Activated CD8-positive, alpha-beta T cell treated with anti-CD3 and anti-CD28 coated beads for 36 hours (primary cell): Measurements from ENCODE around the gene KCNIP4. TPM values are rescaled to one million over a fixed set of nuclear protein-coding genes. Genes with fewer than 3 reads are reported as not detected.

Experiments
- ATAC-seq: fragments of 200-7000 bp; cut with Tn5 transposase; one replicate; pipeline ENCODE4 v1.10.0; 2021; ENCODE audit warnings: mild to moderate bottlenecking, moderate library complexity
- CTCF ChIA-PET: fragments of 350-600 bp; sonication (Branson Sonifier 250); formaldehyde crosslinking; loops from one replicate; lab custom pipeline; 2021; ENCODE audit warnings: antibody characterized with exemption; lab: Charles Lee
- POLR2A ChIA-PET: fragments of 350-600 bp; sonication (Branson Sonifier 250); formaldehyde crosslinking; loops from one replicate; lab custom pipeline; 2021; ENCODE audit warnings: antibody characterized with exemption; lab: Charles Lee
- DNase-seq: peaks from one replicate; pipeline ENCODE4 v3.0.0-alpha.2; 2020
- H3K27ac Mint-ChIP-seq: one replicate; pipeline ENCODE4 v1.8.0; 2021; ENCODE audit warnings: mild to moderate bottlenecking, mixed read lengths
- H3K27me3 Mint-ChIP-seq: one replicate; pipeline ENCODE4 v1.8.0; 2021; ENCODE audit warnings: mixed read lengths
- H3K36me3 Mint-ChIP-seq: one replicate; pipeline ENCODE4 v1.8.0; 2021; ENCODE audit warnings: low read depth, mixed read lengths
- H3K4me1 Mint-ChIP-seq: one replicate; pipeline ENCODE4 v1.8.0; 2021; ENCODE audit warnings: low read depth, mixed read lengths
- H3K4me3 Mint-ChIP-seq: one replicate; pipeline ENCODE4 v1.8.0; 2021; ENCODE audit warnings: mild to moderate bottlenecking, moderate library complexity, mixed read lengths
- H3K9me3 Mint-ChIP-seq: one replicate; pipeline ENCODE4 v1.8.0; 2021; ENCODE audit warnings: mixed read lengths
- CTCF ChIP-seq: fragments of 200-600 bp; IDR thresholded peaks from one replicate; pipeline ENCODE4 v1.8.0; 2022; ENCODE audit warnings: antibody characterized with exemption, mild to moderate bottlenecking
- intact Hi-C: fragments of 100-400 bp; cut with micrococcal nuclease; formaldehyde crosslinking; loops from one replicate; pipeline ENCODE4 v1.10.0; 2022
- total RNA-seq, 2 experiments: library from RNA; stranded (reverse); gene quantifications; one replicate each; pipeline ENCODE4 v1.2.3, GENCODE V29; 2021

The KCNIP4 gene
- total RNA-seq, 2 experiments from 2014 or later: not detected

- Mint-ChIP-seq H3K27ac (no peak overlapping the region), H3K36me3 (no peaks in the 10 kb centered on the region), H3K4me3 (no peak overlapping the region), H3K9me3 (no peaks in the 10 kb centered on the region), H3K27me3 (no peaks in the 10 kb centered on the region), H3K4me1 (no peaks in the 10 kb centered on the region)
- DNase-seq (no peak), ATAC-seq (no peak)
- no peak for TF ChIP-seq CTCF
- CTCF ChIA-PET: no interaction called here
- intact Hi-C loops: no loop called here
- POLR2A ChIA-PET: no interaction called here
Measured at GRCh38 chr4:21012851-21013331, 935.7 kb downstream of the KCNIP4 start.

- no peaks in the 10 kb centered on the region for H3K27me3 Mint-ChIP-seq
- no peak overlapping the region for H3K4me3 Mint-ChIP-seq
- no peak for DNase-seq
- ATAC-seq: no peak
- CTCF ChIA-PET: no interaction called here
- H3K4me1 Mint-ChIP-seq: no peaks in the 10 kb centered on the region
- H3K27ac Mint-ChIP-seq: no peak overlapping the region
- peaks cover 3% of the 10 kb centered on the region for H3K9me3 Mint-ChIP-seq
- H3K36me3 Mint-ChIP-seq: no peaks in the 10 kb centered on the region
- intact Hi-C loops: no loop called here
- POLR2A ChIA-PET: no interaction called here
- TF ChIP-seq CTCF: no peak
Measured at GRCh38 chr4:21011106-21011505, 937.5 kb downstream of the KCNIP4 start.

GRCh38 chr4:21009956-21010355 lies 938.6 kb downstream of the KCNIP4 start:
- H3K9me3 Mint-ChIP-seq: peaks cover 3% of the 10 kb centered on the region
- no peak for TF ChIP-seq CTCF
- H3K4me3 Mint-ChIP-seq: no peak overlapping the region
- no peak overlapping the region for H3K27ac Mint-ChIP-seq
- DNase-seq (no peak), ATAC-seq (no peak)
- H3K36me3 Mint-ChIP-seq: no peaks in the 10 kb centered on the region
- intact Hi-C loops: no loop called here
- H3K4me1 Mint-ChIP-seq: no peaks in the 10 kb centered on the region
- no peaks in the 10 kb centered on the region for H3K27me3 Mint-ChIP-seq
- CTCF ChIA-PET: no interaction called here
- POLR2A ChIA-PET: no interaction called here

- CTCF ChIA-PET: no interaction called here
- DNase-seq (no peak), ATAC-seq (no peak)
- no peak overlapping the region for H3K27ac Mint-ChIP-seq
- H3K4me1 Mint-ChIP-seq: no peaks in the 10 kb centered on the region
- TF ChIP-seq CTCF: no peak
- H3K9me3 Mint-ChIP-seq: peaks cover 3% of the 10 kb centered on the region
- intact Hi-C loops: no loop called here
- H3K36me3 Mint-ChIP-seq: no peaks in the 10 kb centered on the region
- POLR2A ChIA-PET: no interaction called here
- H3K27me3 Mint-ChIP-seq: no peaks in the 10 kb centered on the region
- no peak overlapping the region for H3K4me3 Mint-ChIP-seq
Measured at GRCh38 chr4:21005647-21006046, 942.9 kb downstream of the KCNIP4 start.

- ChIA-PET POLR2A (no interaction called here), CTCF (no interaction called here)
- H3K27me3 Mint-ChIP-seq: no peaks in the 10 kb centered on the region
- H3K27ac Mint-ChIP-seq: no peak overlapping the region
- intact Hi-C loops: no loop called here
- TF ChIP-seq CTCF: no peak
- H3K36me3 Mint-ChIP-seq: no peaks in the 10 kb centered on the region
- ATAC-seq: no peak
- H3K9me3 Mint-ChIP-seq: peaks cover 3% of the 10 kb centered on the region
- no peak for DNase-seq
- no peaks in the 10 kb centered on the region for H3K4me1 Mint-ChIP-seq
- no peak overlapping the region for H3K4me3 Mint-ChIP-seq
Measured at GRCh38 chr4:21002976-21003375, 945.6 kb downstream of the KCNIP4 start.
